ENCODE data around the gene SRXN1.

DNA sequence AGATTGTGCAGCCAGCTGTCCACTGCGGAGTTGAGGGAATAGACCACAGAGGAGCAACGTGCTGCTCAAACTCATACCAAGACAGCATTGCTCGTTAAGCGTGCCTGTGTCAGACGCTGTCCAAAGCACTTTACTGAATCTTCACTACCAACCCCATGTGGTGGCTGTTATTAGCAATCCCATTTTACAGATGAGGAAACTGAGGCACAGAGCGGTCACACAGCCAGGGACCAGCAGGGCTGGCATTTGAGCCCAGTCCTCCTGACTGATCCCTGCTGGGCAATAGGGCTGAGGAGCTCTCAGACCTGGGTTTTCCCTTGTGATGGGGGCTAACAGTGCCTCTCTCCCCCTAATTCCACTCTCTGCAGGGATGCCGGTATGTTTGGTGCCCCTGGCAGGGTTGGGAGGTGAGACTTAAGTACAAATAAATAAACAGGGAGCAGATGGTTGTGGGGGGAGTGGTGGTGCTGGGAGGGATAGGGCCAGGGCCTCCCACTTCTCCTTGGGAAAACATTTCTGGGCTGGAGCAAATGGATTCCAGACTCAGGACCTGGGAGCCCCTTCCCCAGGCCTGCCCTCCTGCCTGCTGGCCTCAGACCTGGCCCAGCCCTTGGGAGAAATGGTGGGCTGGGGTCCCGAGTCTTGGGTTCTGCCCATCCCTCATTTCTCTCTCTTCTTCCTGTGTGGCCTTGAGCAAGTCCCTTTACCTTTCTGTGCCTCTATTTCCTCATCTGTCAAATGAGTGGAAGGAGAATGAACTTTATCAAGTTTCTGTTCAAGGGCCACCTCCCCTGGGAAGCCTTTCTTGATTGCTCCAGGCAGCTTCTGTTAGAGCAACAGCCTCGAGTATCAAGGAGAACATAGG, 17.7 kb downstream of the SRXN1 start:
- TF ChIP-seq, protein P1, sequence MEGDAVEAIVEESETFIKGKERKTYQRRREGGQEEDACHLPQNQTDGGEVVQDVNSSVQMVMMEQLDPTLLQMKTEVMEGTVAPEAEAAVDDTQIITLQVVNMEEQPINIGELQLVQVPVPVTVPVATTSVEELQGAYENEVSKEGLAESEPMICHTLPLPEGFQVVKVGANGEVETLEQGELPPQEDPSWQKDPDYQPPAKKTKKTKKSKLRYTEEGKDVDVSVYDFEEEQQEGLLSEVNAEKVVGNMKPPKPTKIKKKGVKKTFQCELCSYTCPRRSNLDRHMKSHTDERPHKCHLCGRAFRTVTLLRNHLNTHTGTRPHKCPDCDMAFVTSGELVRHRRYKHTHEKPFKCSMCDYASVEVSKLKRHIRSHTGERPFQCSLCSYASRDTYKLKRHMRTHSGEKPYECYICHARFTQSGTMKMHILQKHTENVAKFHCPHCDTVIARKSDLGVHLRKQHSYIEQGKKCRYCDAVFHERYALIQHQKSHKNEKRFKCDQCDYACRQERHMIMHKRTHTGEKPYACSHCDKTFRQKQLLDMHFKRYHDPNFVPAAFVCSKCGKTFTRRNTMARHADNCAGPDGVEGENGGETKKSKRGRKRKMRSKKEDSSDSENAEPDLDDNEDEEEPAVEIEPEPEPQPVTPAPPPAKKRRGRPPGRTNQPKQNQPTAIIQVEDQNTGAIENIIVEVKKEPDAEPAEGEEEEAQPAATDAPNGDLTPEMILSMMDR (IDR thresholded peaks at IDR 0.05 in 4 of 5, conservative IDR thresholded peaks at IDR 0.05 in 1 of 5): no peak
- no peak for TF ChIP-seq POLR2A (IDR thresholded peaks at IDR 0.05)
